Thyroid gland (tissue), 4 donors: ENCODE data around the gene ABR.
"Not testable (repeated sequence)": the region's sequence is repeated elsewhere in the genome, so short reads cannot be mapped to it uniquely, and the experiment has no call there.

Source experiments
- POLR2A ChIP-seq, 2 donors: fragments of 450-650 bp; IDR thresholded peaks; one replicate each; pipeline ENCODE4 v1.6.1; 2017; ENCODE audit warnings: antibody characterized with exemption in 2 of 2, mild to moderate bottlenecking in 2 of 2, moderate library complexity in 1 of 2
- TF ChIP-seq, protein P1 (sequence below), 6 experiments: fragments of 200-600 bp in 3 of 6; fragments of 450-650 bp in 3 of 6; sonication (generic) in 3 of 6; IDR thresholded peaks; one replicate each; pipeline ENCODE4 v1.5.1; 2016 to 2019; ENCODE audit warnings: antibody characterized with exemption in 6 of 6, mild to moderate bottlenecking in 2 of 6, inconsistent platforms in 1 of 6, moderate library complexity in 1 of 6

DNA sequence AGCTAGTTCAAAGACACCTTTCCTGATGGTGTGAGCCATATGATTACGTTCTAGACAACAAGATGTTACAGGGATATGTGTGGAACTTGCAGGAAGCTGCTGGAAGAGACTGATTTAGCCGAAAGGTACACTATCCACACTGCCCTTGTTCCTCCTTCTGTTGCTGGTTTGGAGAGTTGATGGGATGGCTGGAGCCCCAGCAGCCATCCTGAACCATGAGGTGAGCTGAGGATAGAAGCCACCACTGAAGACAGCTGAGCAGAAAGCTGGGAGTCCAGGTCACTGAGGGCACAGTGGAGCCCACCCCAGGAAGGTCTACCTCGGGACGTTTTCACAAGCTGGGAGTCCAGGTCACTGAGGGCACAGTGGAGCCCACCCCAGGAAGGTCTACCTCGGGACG, 51.3 kb downstream of the ABR start:
- TF ChIP-seq, protein P1, sequence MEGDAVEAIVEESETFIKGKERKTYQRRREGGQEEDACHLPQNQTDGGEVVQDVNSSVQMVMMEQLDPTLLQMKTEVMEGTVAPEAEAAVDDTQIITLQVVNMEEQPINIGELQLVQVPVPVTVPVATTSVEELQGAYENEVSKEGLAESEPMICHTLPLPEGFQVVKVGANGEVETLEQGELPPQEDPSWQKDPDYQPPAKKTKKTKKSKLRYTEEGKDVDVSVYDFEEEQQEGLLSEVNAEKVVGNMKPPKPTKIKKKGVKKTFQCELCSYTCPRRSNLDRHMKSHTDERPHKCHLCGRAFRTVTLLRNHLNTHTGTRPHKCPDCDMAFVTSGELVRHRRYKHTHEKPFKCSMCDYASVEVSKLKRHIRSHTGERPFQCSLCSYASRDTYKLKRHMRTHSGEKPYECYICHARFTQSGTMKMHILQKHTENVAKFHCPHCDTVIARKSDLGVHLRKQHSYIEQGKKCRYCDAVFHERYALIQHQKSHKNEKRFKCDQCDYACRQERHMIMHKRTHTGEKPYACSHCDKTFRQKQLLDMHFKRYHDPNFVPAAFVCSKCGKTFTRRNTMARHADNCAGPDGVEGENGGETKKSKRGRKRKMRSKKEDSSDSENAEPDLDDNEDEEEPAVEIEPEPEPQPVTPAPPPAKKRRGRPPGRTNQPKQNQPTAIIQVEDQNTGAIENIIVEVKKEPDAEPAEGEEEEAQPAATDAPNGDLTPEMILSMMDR (IDR thresholded peaks at IDR 0.05): not testable (repeated sequence)
- TF ChIP-seq POLR2A (IDR thresholded peaks at IDR 0.05): not testable (repeated sequence)
